HUES48 (cell line): Measurements from ENCODE around the gene INSR.

Experiments used
- H3K27ac ChIP-seq: one replicate; pipeline ENCODE4 v1.7.0; 2013; ENCODE audit warnings: low read depth, low read length, inconsistent platforms
- H3K27me3 ChIP-seq: 2 replicates; pipeline ENCODE4 v1.6.1; 2013; ENCODE audit warnings: mild to moderate bottlenecking, low read length; ENCODE audit not compliant: control insufficient read depth, insufficient read depth
- H3K36me3 ChIP-seq: 2 replicates; pipeline ENCODE4 v1.6.1; 2013; ENCODE audit warnings: low read length; ENCODE audit not compliant: control insufficient read depth, insufficient read depth
- H3K4me1 ChIP-seq: 2 replicates; pipeline ENCODE4 v1.6.1; 2013; ENCODE audit warnings: mild to moderate bottlenecking, low read length; ENCODE audit not compliant: control insufficient read depth, insufficient read depth
- H3K4me3 ChIP-seq: 2 replicates; pipeline ENCODE4 v1.5.1; 2013; ENCODE audit warnings: mild to moderate bottlenecking, low read depth, low read length
- H3K9ac ChIP-seq: 2 replicates; pipeline ENCODE4 v1.6.1; 2013; ENCODE audit warnings: mild to moderate bottlenecking, low read depth, low read length, moderate library complexity
- H3K9me3 ChIP-seq: 2 replicates; pipeline ENCODE4 v1.6.1; 2013; ENCODE audit warnings: low read length; ENCODE audit not compliant: control insufficient read depth, insufficient read depth

INSR gene

GRCh38 chr19:7257148-7258040 lies 36.8 kb downstream of the INSR start:
- Histone ChIP-seq H3K9ac (no peak overlapping the region), H3K27ac (no peak overlapping the region), H3K27me3 (no peaks in the 10 kb centered on the region), H3K4me3 (no peak overlapping the region), H3K9me3 (no peaks in the 10 kb centered on the region), H3K4me1 (0 out of 2 replicates have a peak, but pooled peaks cover 2% of the 10 kb centered on the region), H3K36me3 (no peaks in the 10 kb centered on the region)

- Histone ChIP-seq H3K27me3 (no peaks in the 10 kb centered on the region), H3K9ac (no peak overlapping the region), H3K36me3 (no peaks in the 10 kb centered on the region), H3K4me1 (0 out of 2 replicates have a peak, but pooled peaks cover 4% of the 10 kb centered on the region), H3K27ac (no peak overlapping the region), H3K9me3 (no peaks in the 10 kb centered on the region), H3K4me3 (no peak overlapping the region)
Observed at GRCh38 chr19:7255631-7256030, 38.6 kb downstream of the INSR start.

- 0 out of 2 replicates have a peak, but pooled peaks cover 4% of the 10 kb centered on the region for H3K4me1 ChIP-seq
- H3K36me3 ChIP-seq, result no peaks in the 10 kb centered on the region
- no peaks in the 10 kb centered on the region for H3K9me3 ChIP-seq
- H3K9ac ChIP-seq, result no peak overlapping the region
- no peak overlapping the region for H3K4me3 ChIP-seq
- H3K27me3 ChIP-seq, result no peaks in the 10 kb centered on the region
- H3K27ac ChIP-seq, result no peak overlapping the region
Observed at GRCh38 chr19:7255119-7255518, 39.1 kb downstream of the INSR start.

GRCh38 chr19:7254590-7254989 lies 39.6 kb downstream of the INSR start:
- no peaks in the 10 kb centered on the region for H3K27me3 ChIP-seq
- H3K36me3 ChIP-seq, result no peaks in the 10 kb centered on the region
- 0 out of 2 replicates have a peak, but pooled peaks cover 4% of the 10 kb centered on the region for H3K4me1 ChIP-seq
- H3K9ac ChIP-seq, result no peak overlapping the region
- H3K9me3 ChIP-seq, result no peaks in the 10 kb centered on the region
- H3K4me3 ChIP-seq, result no peak overlapping the region
- no peak overlapping the region for H3K27ac ChIP-seq

- 0 out of 2 replicates have a peak, but pooled peaks cover 4% of the 10 kb centered on the region for H3K4me1 ChIP-seq
- no peak overlapping the region for H3K4me3 ChIP-seq
- no peaks in the 10 kb centered on the region for H3K27me3 ChIP-seq
- H3K36me3 ChIP-seq, result no peaks in the 10 kb centered on the region
- H3K9ac ChIP-seq, result no peak overlapping the region
- no peaks in the 10 kb centered on the region for H3K9me3 ChIP-seq
- H3K27ac ChIP-seq, result no peak overlapping the region
Observed at GRCh38 chr19:7252364-7252763, 41.9 kb downstream of the INSR start.

- Histone ChIP-seq H3K27ac (no peak overlapping the region), H3K27me3 (no peaks in the 10 kb centered on the region), H3K4me3 (no peak overlapping the region), H3K36me3 (no peaks in the 10 kb centered on the region), H3K4me1 (0 out of 2 replicates have a peak, but pooled peaks cover 4% of the 10 kb centered on the region), H3K9me3 (peaks cover 7% of the 10 kb centered on the region; the same call in 1 of the 2 replicates), H3K9ac (no peak overlapping the region)
Observed at GRCh38 chr19:7251494-7251893, 42.7 kb downstream of the INSR start.

GRCh38 chr19:7250951-7251350 lies 43.3 kb downstream of the INSR start:
- H3K9me3 ChIP-seq, result peaks cover 7% of the 10 kb centered on the region; the same call in 1 of the 2 replicates
- H3K27ac ChIP-seq, result no peak overlapping the region
- no peaks in the 10 kb centered on the region for H3K27me3 ChIP-seq
- H3K9ac ChIP-seq, result no peak overlapping the region
- 0 out of 2 replicates have a peak, but pooled peaks cover 4% of the 10 kb centered on the region for H3K4me1 ChIP-seq
- no peaks in the 10 kb centered on the region for H3K36me3 ChIP-seq
- H3K4me3 ChIP-seq, result no peak overlapping the region

GRCh38 chr19:7250057-7250596 lies 44.1 kb downstream of the INSR start:
- H3K36me3 ChIP-seq, result no peaks in the 10 kb centered on the region
- H3K27me3 ChIP-seq, result no peaks in the 10 kb centered on the region
- no peak overlapping the region for H3K9ac ChIP-seq
- no peak overlapping the region for H3K4me3 ChIP-seq
- H3K4me1 ChIP-seq, result 0 out of 2 replicates have a peak, but pooled peaks cover 4% of the 10 kb centered on the region
- peaks cover 7% of the 10 kb centered on the region; the same call in 1 of the 2 replicates for H3K9me3 ChIP-seq
- H3K27ac ChIP-seq, result no peak overlapping the region

- H3K9me3 ChIP-seq, result peaks cover 7% of the 10 kb centered on the region; the same call in 1 of the 2 replicates
- H3K4me3 ChIP-seq, result no peak overlapping the region
- no peak overlapping the region for H3K27ac ChIP-seq
- no peaks in the 10 kb centered on the region for H3K36me3 ChIP-seq
- no peak overlapping the region for H3K9ac ChIP-seq
- 0 out of 2 replicates have a peak, but pooled peaks cover under 1% of the 10 kb centered on the region for H3K4me1 ChIP-seq
- no peaks in the 10 kb centered on the region for H3K27me3 ChIP-seq
Observed at GRCh38 chr19:7247155-7247554, 47.1 kb downstream of the INSR start.

GRCh38 chr19:7246601-7247000 lies 47.6 kb downstream of the INSR start:
- H3K9me3 ChIP-seq, result peaks cover 7% of the 10 kb centered on the region; the same call in 1 of the 2 replicates
- H3K4me3 ChIP-seq, result no peak overlapping the region
- H3K27ac ChIP-seq, result no peak overlapping the region
- no peaks in the 10 kb centered on the region for H3K36me3 ChIP-seq
- H3K27me3 ChIP-seq, result no peaks in the 10 kb centered on the region
- H3K4me1 ChIP-seq, result no peaks in the 10 kb centered on the region
- H3K9ac ChIP-seq, result no peak overlapping the region
